Spleen (tissue), 11 donors: ENCODE data around the gene SLC39A11. TPM values are rescaled to one million over a fixed set of nuclear protein-coding genes. Genes with fewer than 3 reads are reported as not detected.
"Not testable (repeated sequence)": the region's sequence is repeated elsewhere in the genome, so short reads cannot be mapped to it uniquely, and the experiment has no call there.

ENCODE experiments used
- DNase-seq: peaks from one replicate; pipeline ENCODE4 v3.0.0-alpha.2; 2020
- H3K27ac ChIP-seq, 8 donors: fragments of 200-600 bp; sonication (generic) in 7 of 8; 1 replicate in 4 of 8; 2 replicates in 4 of 8; pipeline versions ENCODE4 v1.5.0 to v1.8.0; 2016 to 2021; ENCODE audit warnings: inconsistent platforms in 4 of 8, mild to moderate bottlenecking in 4 of 8, moderate library complexity in 1 of 8
- H3K27me3 ChIP-seq, 7 donors: fragments of 200-600 bp; sonication (generic) in 6 of 7; replicated peaks in 1 of 7; 1 replicate in 4 of 7; 2 replicates in 3 of 7; pipeline versions ENCODE4 v1.5.0 to v1.8.0; 2016 to 2021; ENCODE audit warnings: inconsistent platforms in 3 of 7, mild to moderate bottlenecking in 1 of 7
- H3K36me3 ChIP-seq, 6 donors: fragments of 200-600 bp; sonication (generic) in 5 of 6; 1 replicate in 4 of 6; 2 replicates in 2 of 6; pipeline versions ENCODE4 v1.5.0 to v1.8.0; 2016 to 2021; ENCODE audit warnings: inconsistent platforms in 2 of 6
- H3K4me1 ChIP-seq, 6 donors: fragments of 200-600 bp; sonication (generic) in 5 of 6; 1 replicate in 3 of 6; 2 replicates in 3 of 6; pipeline versions ENCODE4 v1.5.0 to v1.8.0; 2016 to 2021; ENCODE audit warnings: inconsistent platforms in 3 of 6
- H3K4me3 ChIP-seq, 8 donors: fragments of 200-600 bp; sonication (generic) in 7 of 8; 1 replicate in 4 of 8; 2 replicates in 4 of 8; pipeline versions ENCODE4 v1.5.0 to v1.8.0; 2016 to 2021; ENCODE audit warnings: inconsistent platforms in 4 of 8, mild to moderate bottlenecking in 4 of 8, moderate library complexity in 2 of 8
- H3K9me3 ChIP-seq, 8 donors: fragments of 200-600 bp; sonication (generic) in 7 of 8; 1 replicate in 4 of 8; 2 replicates in 4 of 8; pipeline versions ENCODE4 v1.5.0 to v1.8.0; 2016 to 2021; ENCODE audit warnings: inconsistent platforms in 4 of 8
- POLR2A ChIP-seq, 3 donors: fragments of 450-650 bp; IDR thresholded peaks; one replicate each; pipeline ENCODE4 v1.5.1; 2017; ENCODE audit warnings: antibody characterized with exemption in 3 of 3, mild to moderate bottlenecking in 1 of 3
- POLR2AphosphoS5 ChIP-seq, 3 donors: sonication (generic); formaldehyde crosslinking; IDR thresholded peaks; one replicate each; pipeline ENCODE4 v1.5.1; 2017; ENCODE audit warnings: antibody characterized with exemption in 3 of 3
- WGBS, 5 donors: extraction: QIAGEN DNeasy Blood & Tissue Kit in 3 of 5; methylation state at CpG; one replicate each; pipeline versions ENCODE4 v1.1.5 to v1.1.7; 2013 to 2018; 5-methylcytosine and 5-hydroxymethylcytosine counted together
- intact Hi-C: fragments of 100-400 bp; cut with DNase I; formaldehyde crosslinking; loops from one replicate; pipeline ENCODE4 v1.15.0; 2023; ENCODE audit warnings: low total_unique reads
- polyA plus RNA-seq, 3 donors: library from polyadenylated mRNA; stranded (reverse); fragments of 200-250 nt; gene quantifications; one replicate each; pipeline ENCODE4 v1.2.1, GENCODE V29; 2013
- total RNA-seq, 7 donors: library from RNA; depleted of rRNA in 3 of 7; stranded (reverse); fragments of >200 nt in 3 of 7; fragmentation: NEBNext Ultra II Directional in 4 of 7; extraction: Animal tissue kit (Norgen Biotek cat#: 25700) in 4 of 7; gene quantifications; one replicate each; pipeline versions ENCODE4 v1.1.0 to v1.2.1, GENCODE V29; 2016 to 2021
- TF ChIP-seq, protein P1 (sequence below), 11 experiments: fragments of 200-600 bp in 7 of 11; fragments of 450-650 bp in 4 of 11; sonication (generic) in 4 of 11; IDR thresholded peaks in 8 of 11; conservative IDR thresholded peaks in 3 of 11; 1 replicate in 7 of 11; 2 replicates in 4 of 11; pipeline versions ENCODE4 v1.4.0 to v1.8.0; 2016 to 2021; ENCODE audit warnings: antibody characterized with exemption in 11 of 11, inconsistent platforms in 4 of 11, mild to moderate bottlenecking in 1 of 11
- donor health status: healthy with polysubstance abuse.
- donor health status: DM: no; HTN: no; CAD: no; lungs with moderate emphysema.
- donor health status: DM: no; HTN: no; CAD: no.
- donor health status: Bipolar disorder and iron deficiency.
- donor health status: healthy.
- donor health status: DM: no; HTN: no; CAD: no.
- donor health status: DM: yes; HTN: yes; CAD: no.

SLC39A11 gene
- total and polyA plus RNA-seq, 10 donors = 4.1 to 45.2 (median 27.8) TPM

DNA sequence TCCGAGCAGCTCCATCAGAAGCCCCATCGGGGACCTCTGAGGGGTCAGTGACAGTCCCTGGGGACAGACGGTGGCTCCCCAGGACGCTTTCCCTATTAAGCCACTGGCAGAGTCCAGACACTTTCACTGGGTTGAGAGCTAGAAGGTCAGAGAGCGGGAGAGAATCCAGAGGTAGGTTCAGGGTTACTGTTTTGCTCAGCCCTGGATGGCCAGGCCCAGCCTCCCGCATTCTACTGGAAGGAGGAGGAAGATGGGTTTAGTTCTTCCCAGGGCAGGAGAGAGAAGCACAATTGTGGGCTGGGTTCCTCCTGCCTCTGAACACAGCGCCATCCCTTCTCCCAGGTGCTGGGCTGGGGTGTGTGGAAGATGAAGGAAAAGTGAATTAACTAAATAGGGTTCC is 452.8 kb downstream of the SLC39A11 start:
- no peaks in the 10 kb centered on the region for H3K9me3 ChIP-seq
- H3K27me3 ChIP-seq = peaks cover 0 to 17% (median 0%) of the 10 kb centered on the region in 7 donors
- TF ChIP-seq POLR2A (IDR thresholded peaks at IDR 0.05) (no peak), POLR2AphosphoS5 (IDR thresholded peaks at IDR 0.05) (no peak)
- TF ChIP-seq, protein P1, sequence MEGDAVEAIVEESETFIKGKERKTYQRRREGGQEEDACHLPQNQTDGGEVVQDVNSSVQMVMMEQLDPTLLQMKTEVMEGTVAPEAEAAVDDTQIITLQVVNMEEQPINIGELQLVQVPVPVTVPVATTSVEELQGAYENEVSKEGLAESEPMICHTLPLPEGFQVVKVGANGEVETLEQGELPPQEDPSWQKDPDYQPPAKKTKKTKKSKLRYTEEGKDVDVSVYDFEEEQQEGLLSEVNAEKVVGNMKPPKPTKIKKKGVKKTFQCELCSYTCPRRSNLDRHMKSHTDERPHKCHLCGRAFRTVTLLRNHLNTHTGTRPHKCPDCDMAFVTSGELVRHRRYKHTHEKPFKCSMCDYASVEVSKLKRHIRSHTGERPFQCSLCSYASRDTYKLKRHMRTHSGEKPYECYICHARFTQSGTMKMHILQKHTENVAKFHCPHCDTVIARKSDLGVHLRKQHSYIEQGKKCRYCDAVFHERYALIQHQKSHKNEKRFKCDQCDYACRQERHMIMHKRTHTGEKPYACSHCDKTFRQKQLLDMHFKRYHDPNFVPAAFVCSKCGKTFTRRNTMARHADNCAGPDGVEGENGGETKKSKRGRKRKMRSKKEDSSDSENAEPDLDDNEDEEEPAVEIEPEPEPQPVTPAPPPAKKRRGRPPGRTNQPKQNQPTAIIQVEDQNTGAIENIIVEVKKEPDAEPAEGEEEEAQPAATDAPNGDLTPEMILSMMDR (IDR thresholded peaks at IDR 0.05 in 8 of 11, conservative IDR thresholded peaks at IDR 0.05 in 3 of 11) = no peak
- peaks cover 0 to 3% (median 0%) of the 10 kb centered on the region in 6 donors for H3K4me1 ChIP-seq
- no peak for DNase-seq
- H3K36me3 ChIP-seq = no peaks in the 10 kb centered on the region
- WGBS, 5 donors = 86 to 93% (median 92%) methylated on average over 7 of the region's 7 CpGs
- no peak overlapping the region for H3K27ac ChIP-seq
- intact Hi-C loops = no loop called here
- H3K4me3 ChIP-seq = no peak overlapping the region

DNA sequence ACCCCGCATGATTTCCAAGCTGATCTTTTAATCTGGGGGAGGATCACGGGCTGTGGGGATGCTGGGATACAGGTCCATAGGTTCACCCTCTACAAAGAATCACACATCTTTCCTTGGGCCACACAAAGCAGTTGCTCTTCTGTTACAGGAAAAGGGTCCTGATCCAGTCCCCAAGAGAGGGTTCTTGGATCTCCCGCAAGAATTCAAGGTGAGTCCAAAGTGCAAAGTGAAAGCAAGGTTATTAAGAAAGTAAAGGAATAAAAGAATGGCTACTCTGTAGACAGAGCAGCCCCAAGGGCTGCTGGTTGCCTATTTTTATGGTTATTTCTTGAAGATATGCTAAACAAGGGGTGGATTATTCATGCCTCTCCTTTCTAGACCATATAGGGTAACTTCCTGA is 453.6 kb downstream of the SLC39A11 start:
- DNase-seq, H3K9me3 ChIP-seq, H3K27ac ChIP-seq, H3K4me3 ChIP-seq, H3K4me1 ChIP-seq, intact Hi-C loops, H3K36me3 ChIP-seq: not testable (repeated sequence)
- H3K27me3 ChIP-seq = peaks cover 0 to 17% (median 0%) of the 10 kb centered on the region in 7 donors
- 92 to 100% (median 98%) methylated on average over 3 of the region's 3 CpGs for WGBS, 5 donors

DNA sequence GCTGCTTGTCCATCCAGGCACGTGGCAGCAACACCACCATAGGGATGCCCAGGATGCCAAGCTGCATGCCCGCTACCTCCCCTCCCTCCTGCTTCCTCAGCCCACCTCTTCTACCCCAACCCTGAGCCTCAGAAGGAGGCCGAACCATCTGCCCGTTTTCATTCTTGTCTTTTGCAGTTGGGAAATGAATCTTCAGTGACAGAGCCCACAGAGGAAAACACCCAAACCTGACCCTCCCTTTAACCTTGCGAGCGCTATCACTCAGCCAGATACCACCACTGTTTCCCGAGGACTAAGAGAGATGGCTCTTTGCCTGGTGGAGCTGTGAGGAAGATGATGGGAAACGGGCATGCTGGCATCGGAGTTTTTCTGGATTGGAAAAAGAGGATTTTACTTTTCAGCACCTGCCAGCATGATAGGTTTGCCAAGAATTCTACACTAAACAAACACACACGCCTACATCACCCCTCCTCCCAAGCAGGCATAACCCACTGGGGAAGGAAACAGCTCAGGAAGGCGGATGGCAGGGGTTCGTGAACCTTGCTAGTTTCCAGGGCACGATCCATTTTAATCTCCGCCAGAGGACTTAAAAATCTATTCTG is 457.4 kb downstream of the SLC39A11 start:
- TF ChIP-seq, protein P1 (IDR thresholded peaks at IDR 0.05 in 8 of 11, conservative IDR thresholded peaks at IDR 0.05 in 3 of 11) = no peak
- TF ChIP-seq POLR2A (IDR thresholded peaks at IDR 0.05) = no peak
- no peak for TF ChIP-seq POLR2AphosphoS5 (IDR thresholded peaks at IDR 0.05)
- WGBS, 5 donors = 52 to 66% (median 61%) methylated on average over 14 of the region's 14 CpGs

DNA sequence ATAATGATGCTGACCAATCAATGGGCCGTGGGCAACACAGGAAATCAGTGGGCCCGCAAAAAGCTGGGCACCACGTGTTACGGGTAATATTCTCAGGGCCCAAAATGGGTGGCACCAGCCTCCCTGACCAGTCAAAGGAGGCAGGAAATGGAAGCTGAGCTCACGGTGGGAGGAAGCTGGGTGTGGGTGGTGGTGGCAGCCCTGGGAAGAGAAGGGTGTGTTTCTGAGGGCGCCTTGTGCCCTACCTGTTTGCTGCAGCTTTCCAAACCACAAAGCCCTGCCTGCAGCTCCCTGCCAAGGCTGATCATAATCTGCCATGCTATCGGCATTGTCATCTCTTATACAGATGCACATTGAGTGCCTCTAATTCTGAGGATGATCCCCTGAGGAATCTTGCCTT is 457.9 kb downstream of the SLC39A11 start:
- Histone ChIP-seq H3K9me3 (peaks cover 0 to under 1% (median 0%) of the 10 kb centered on the region in 8 donors), H3K4me1 (peaks cover 0 to 3% (median 0%) of the 10 kb centered on the region in 6 donors), H3K27me3 (peaks cover 0 to 1% (median 0%) of the 10 kb centered on the region in 7 donors), H3K27ac (no peak overlapping the region), H3K36me3 (no peaks in the 10 kb centered on the region), H3K4me3 (no peak overlapping the region)
- TF ChIP-seq POLR2AphosphoS5 (IDR thresholded peaks at IDR 0.05) (no peak), POLR2A (IDR thresholded peaks at IDR 0.05) (no peak)
- TF ChIP-seq, protein P1 (IDR thresholded peaks at IDR 0.05 in 8 of 11, conservative IDR thresholded peaks at IDR 0.05 in 3 of 11) = no peak
- intact Hi-C loops = no loop called here
- no peak for DNase-seq
- 54 to 80% (median 55%) methylated on average over 5 to 7 of the region's 7 CpGs for WGBS, 5 donors

More for the DNA sequence above, 457.4 kb downstream of the SLC39A11 start:
- H3K9me3 ChIP-seq = no peaks in the 10 kb centered on the region
- no peaks in the 10 kb centered on the region for H3K36me3 ChIP-seq
- no peak for DNase-seq
- intact Hi-C loops = no loop called here
- H3K27ac ChIP-seq = no peak overlapping the region
- no peak overlapping the region for H3K4me3 ChIP-seq
- H3K27me3 ChIP-seq = peaks cover 0 to 6% (median 0%) of the 10 kb centered on the region in 7 donors
- H3K4me1 ChIP-seq = peaks cover 0 to 3% (median 0%) of the 10 kb centered on the region in 6 donors
